HG03135 (cell line): ENCODE data around the gene LHFPL2.
"Not testable (repeated sequence)": the region's sequence is repeated elsewhere in the genome, so short reads cannot be mapped to it uniquely, and the experiment has no call there.

Source experiments
- ATAC-seq: cut with Tn5 transposase; IDR thresholded peaks from one replicate; pipeline ENCODE4 v1.9.1; 2021; ENCODE audit warnings: mild to moderate bottlenecking, moderate library complexity; ENCODE audit not compliant: unreplicated experiment

LHFPL2 gene

GRCh38 chr5:78476795-78477194 is 171.8 kb downstream of the LHFPL2 start:
- ATAC-seq: no peak

GRCh38 chr5:78475370-78475769 is 173.2 kb downstream of the LHFPL2 start:
- no peak for ATAC-seq

- ATAC-seq: no peak
Measured at GRCh38 chr5:78473751-78474150, 174.8 kb downstream of the LHFPL2 start.

- no peak for ATAC-seq
Measured at GRCh38 chr5:78472469-78473106, 176.0 kb downstream of the LHFPL2 start.

GRCh38 chr5:78471896-78472295 is 176.7 kb downstream of the LHFPL2 start:
- ATAC-seq: no peak

- no peak for ATAC-seq
Measured at GRCh38 chr5:78467752-78468357, 180.7 kb downstream of the LHFPL2 start.

GRCh38 chr5:78467140-78467539 is 181.4 kb downstream of the LHFPL2 start:
- no peak for ATAC-seq

GRCh38 chr5:78458843-78459242 is 189.7 kb downstream of the LHFPL2 start:
- ATAC-seq: no peak

GRCh38 chr5:78457507-78457906 is 191.1 kb downstream of the LHFPL2 start:
- ATAC-seq: not testable (repeated sequence)

GRCh38 chr5:78449103-78449502 is 199.5 kb downstream of the LHFPL2 start:
- ATAC-seq: no peak

- ATAC-seq: no peak
Measured at GRCh38 chr5:78447775-78448424, 200.7 kb downstream of the LHFPL2 start.
